Kidney capillary endothelial cell (primary cell): ENCODE results near the gene ANGPTL8.

ENCODE experiments used
- DNase-seq: peaks from one replicate; pipeline ENCODE4 v3.0.0-alpha.2; 2018; ENCODE audit warnings: low spot score

Gene ANGPTL8

GRCh38 chr19:11236324-11237301 is 2.8 kb upstream of the ANGPTL8 start:
- DNase-seq: no peak

- no peak for DNase-seq
Measured at GRCh38 chr19:11237321-11237720, 2.1 kb upstream of the ANGPTL8 start.

- no peak for DNase-seq
Measured at GRCh38 chr19:11238041-11238440, 1.4 kb upstream of the ANGPTL8 start.

GRCh38 chr19:11238781-11239376 is 540 bp upstream of the ANGPTL8 start:
- no peak for DNase-seq

GRCh38 chr19:11240008-11240444 is 607 bp downstream of the ANGPTL8 start:
- DNase-seq: no peak

- DNase-seq: no peak
Measured at GRCh38 chr19:11242025-11242424, 2.6 kb downstream of the ANGPTL8 start.

- DNase-seq: peak; percentile 90
Measured at GRCh38 chr19:11242864-11243797, 3.7 kb downstream of the ANGPTL8 start.

- DNase-seq: no peak
Measured at GRCh38 chr19:11243798-11244169, 4.4 kb downstream of the ANGPTL8 start.

- DNase-seq: no peak
Measured at GRCh38 chr19:11244846-11245589, 5.6 kb downstream of the ANGPTL8 start.

- no peak for DNase-seq
Measured at GRCh38 chr19:11246941-11247340, 7.5 kb downstream of the ANGPTL8 start.

GRCh38 chr19:11247391-11247790 is 8.0 kb downstream of the ANGPTL8 start:
- no peak for DNase-seq

GRCh38 chr19:11247934-11248333 is 8.5 kb downstream of the ANGPTL8 start:
- DNase-seq: no peak

GRCh38 chr19:11248852-11249251 is 9.4 kb downstream of the ANGPTL8 start:
- no peak for DNase-seq

- DNase-seq: no peak
Measured at GRCh38 chr19:11251217-11251616, 11.8 kb downstream of the ANGPTL8 start.

GRCh38 chr19:11251650-11252314 is 12.4 kb downstream of the ANGPTL8 start:
- DNase-seq: peak; percentile 81

- DNase-seq: no peak
Measured at GRCh38 chr19:11252665-11253355, 13.4 kb downstream of the ANGPTL8 start.

- no peak for DNase-seq
Measured at GRCh38 chr19:11254666-11255065, 15.2 kb downstream of the ANGPTL8 start.

- no peak for DNase-seq
Measured at GRCh38 chr19:11256189-11256588, 16.8 kb downstream of the ANGPTL8 start.

- DNase-seq: no peak
Measured at GRCh38 chr19:11257846-11258380, 18.5 kb downstream of the ANGPTL8 start.

- no peak for DNase-seq
Measured at GRCh38 chr19:11260996-11261395, 21.6 kb downstream of the ANGPTL8 start.
